ENCODE results near the gene SOHLH1.

The SOHLH1 gene

GRCh38 chr9:135729480-135729879 is 30.2 kb upstream of the SOHLH1 start:
- DNase-seq: no peak

GRCh38 chr9:135728436-135729110 is 29.3 kb upstream of the SOHLH1 start:
- no peak for DNase-seq

DNA sequence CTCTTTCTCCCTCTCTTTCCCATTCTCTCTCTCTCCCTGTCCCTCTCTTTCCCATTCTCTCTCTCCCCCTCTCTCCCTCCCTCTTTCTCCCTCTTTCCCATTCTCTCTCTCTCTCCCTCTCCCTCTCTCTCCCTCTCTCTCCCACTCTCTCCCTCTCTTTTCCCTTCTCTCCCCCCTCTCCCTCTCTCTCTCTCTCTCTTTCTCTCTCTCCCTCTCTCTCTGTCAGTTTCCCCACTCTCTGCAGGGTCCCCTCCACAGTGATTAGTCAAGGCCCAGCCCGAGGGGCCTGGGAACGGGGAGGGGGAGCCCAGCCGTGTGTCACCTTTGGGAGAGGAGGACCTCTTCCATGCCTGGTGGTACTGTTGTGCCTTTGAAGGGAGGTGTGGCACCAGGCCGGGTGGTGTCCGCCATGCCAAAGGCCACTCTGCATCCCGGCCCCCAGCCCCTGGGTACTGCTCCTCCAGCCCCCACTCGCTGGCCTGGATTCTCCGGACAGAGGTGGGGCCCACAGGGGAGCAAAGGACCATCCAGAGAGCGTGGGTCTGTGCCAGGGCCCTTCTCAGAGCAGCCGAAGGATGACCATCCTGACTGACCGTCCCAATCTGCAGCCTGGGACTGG is 28.1 kb upstream of the SOHLH1 start:
- DNase-seq: no peak

- DNase-seq: no peak
Observed at GRCh38 chr9:135726138-135726853, 27.0 kb upstream of the SOHLH1 start.

DNA sequence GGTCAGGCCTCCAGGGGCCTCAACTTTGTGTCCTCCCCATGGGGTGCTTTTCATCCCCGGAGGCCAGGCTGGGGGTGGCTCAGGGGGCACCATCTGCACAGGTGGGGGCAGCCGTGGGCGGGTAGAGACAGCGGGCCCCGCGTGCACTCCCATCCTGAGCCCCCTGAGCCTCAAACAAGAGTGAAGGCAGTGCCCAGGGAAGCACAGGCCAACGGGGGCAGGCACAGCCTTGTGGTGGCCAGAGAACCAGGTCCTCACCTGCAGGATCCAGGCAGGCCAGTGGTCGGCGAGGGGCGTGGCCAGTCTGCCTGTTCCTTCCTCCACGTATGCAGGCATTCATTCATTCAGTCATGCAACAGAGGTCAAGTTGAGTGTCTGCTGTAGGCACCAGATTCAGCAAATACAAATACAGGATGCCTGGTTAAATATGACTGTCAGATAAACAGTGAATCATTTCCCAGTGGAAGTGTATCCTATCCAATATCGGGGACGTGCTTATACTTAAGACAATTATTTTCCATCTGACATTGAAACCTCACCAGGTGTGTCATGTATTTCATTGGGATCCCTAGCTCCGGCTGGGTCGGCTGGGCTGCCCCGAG is 25.0 kb upstream of the SOHLH1 start:
- no peak for DNase-seq

- DNase-seq: no peak
Observed at GRCh38 chr9:135722365-135722764, 23.1 kb upstream of the SOHLH1 start.

- no peak for DNase-seq
Observed at GRCh38 chr9:135719472-135719871, 20.2 kb upstream of the SOHLH1 start.

GRCh38 chr9:135718616-135719015 is 19.3 kb upstream of the SOHLH1 start:
- no peak for DNase-seq

DNA sequence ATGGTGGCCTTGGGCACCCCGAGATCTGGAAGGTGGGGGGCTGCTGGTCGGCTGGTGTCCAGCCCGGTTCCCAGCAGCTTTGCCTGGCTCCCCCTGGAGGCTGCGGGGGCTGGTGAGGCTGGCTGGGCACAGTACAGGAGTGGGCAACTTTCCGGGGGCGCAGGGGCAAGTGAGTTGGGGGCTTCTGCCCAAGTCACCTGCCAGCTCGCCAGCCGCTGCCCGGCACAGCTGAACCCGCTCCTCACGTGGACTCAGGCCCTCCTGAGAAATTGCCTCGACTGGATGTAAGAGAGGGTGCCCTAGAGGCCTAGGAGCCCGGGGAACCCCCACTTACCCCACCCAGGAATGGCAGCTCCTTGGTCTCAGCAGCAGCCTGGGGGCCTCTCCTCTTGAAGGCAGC is 18.1 kb upstream of the SOHLH1 start:
- DNase-seq: no peak

GRCh38 chr9:135716045-135716444 is 16.8 kb upstream of the SOHLH1 start:
- DNase-seq: no peak

DNA sequence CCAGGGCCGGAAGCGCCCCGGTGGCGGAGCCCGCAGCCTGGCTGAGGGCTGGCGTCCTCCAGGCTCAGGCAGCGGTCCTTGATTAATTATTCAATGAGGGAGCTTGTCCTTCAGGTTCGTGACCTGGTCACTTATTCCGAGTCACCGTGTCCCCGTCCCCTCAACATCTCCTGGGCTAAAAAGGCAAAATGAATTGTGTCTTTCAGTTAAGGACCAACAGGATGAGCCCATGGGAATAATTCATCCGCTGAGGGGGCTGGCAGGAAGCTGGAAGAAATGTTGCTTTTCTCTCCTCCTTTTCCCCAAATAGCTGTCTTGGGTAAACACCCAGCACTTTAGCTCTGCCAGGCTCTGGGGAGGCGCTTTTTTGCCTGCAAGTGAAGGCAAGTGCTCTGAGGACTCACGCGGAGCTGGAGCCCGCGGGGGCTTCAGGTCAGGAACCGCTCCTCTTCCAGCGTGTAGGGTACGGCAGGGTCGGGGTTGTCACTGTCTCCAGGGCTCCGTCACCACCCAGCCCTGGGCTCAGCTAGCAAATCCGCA is 15.8 kb upstream of the SOHLH1 start:
- no peak for DNase-seq

DNA sequence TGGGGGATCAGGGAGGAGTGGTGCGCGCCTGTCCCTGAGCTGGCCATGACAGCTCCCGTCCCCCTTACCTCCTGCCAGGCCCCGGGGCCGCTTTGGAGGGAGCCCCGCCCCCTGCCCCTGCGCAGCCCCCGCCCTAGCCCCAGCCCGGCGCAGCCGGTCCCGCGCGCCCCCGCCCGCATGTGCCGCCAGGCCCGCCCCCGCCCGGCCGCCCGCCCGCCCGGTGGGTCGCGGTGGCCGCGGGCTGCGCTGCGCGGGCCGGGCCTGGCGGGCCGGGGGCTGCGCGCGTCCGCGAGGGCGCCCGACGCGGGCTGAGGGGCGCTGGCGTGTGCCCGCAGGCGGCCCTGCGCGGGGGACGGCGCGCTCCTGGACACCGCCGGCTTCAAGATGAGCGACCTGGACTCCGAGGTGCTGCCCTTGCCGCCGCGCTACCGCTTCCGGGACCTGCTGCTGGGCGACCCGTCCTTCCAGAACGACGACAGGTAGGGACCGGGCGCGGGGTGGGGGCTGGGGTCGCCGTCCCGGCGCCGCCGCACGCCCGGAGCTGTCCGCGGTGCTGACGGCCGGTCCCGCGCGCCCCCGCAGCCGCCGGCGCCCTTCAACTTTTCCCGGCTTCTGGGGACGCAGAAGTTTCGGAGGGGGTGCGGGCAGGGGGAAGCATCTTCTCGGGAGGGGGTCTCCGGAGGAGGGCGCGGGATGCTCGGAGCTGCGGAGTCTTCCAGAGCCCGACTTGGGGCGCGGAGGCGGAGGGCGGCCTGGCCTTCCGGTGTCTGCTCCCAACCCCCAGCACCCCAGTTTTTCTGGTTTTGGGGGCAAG is 15.2 kb upstream of the SOHLH1 start:
- DNase-seq: no peak

DNA sequence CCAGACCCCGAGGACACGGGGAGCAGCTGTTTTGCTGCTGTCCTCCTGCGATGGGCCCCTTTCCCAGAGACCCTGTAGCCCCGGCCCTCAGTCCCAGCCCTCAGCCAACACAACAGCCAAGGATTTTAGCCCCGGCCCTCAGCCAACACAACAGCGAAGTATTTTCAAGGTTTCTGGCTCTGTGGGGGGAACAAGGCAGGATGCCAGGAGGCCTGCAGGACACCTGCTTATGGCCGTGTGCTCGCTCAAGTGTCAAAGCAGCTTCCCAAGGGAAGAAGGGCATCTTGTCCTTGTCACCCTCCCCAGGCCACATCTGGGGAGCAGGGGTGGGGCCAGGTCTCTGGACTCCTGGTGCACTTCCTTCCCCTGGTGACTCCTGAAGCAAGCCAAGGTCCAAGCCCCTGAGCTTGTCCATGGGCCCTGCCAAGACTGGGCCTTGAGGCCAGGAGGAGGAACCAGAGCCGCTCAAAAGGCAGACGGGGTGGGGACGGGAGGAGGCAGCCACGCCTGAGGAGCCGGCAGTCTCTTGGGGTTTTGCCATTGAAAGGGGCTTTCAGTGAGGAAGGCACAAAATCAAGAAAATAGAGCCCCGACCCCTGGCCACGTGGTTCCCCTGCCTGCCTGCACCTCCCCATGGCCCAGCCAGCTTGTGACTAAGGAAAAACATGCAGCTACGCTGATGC is 13.5 kb upstream of the SOHLH1 start:
- no peak for DNase-seq

GRCh38 chr9:135711881-135712280 is 12.6 kb upstream of the SOHLH1 start:
- DNase-seq: no peak

- no peak for DNase-seq
Observed at GRCh38 chr9:135711391-135711790, 12.1 kb upstream of the SOHLH1 start.

DNA sequence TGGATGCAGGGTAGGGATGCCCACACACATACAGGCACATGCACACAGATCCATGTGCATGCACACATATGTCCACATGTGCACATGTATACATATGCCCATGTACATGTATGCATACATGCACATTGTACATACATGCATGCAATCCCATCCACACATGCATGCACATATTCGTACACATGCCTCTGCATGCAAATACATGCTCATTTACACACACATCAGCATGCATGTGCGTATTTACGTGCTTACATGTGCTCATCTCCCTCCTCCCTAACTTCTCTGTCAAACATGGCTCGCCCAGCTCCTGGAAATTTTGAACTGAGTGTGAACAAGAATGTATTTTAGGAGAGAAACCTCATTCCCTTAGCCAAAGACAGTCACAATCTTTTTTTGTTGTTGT is 8.9 kb upstream of the SOHLH1 start:
- no peak for DNase-seq

GRCh38 chr9:135707252-135708138 is 8.2 kb upstream of the SOHLH1 start:
- no peak for DNase-seq

DNA sequence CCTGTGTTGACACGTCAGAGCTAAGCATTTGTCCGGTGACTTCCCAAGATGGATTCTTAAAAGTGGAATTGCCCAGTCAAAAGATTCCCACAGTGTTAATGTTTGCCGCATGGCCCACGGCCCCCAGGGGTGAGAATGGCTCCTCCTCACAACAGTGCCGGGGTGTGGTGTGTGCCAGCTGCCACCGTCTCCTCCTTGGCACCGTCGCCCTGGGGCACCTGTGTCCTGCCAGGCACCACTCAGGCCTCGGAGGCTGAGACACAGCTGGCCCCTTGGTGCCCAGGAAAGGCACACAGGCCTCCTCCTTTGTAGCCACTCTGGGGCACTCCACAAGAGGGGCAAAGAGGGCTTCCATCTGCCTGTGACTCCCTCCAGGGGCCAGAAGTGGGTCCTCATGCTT is 7.0 kb upstream of the SOHLH1 start:
- no peak for DNase-seq

DNA sequence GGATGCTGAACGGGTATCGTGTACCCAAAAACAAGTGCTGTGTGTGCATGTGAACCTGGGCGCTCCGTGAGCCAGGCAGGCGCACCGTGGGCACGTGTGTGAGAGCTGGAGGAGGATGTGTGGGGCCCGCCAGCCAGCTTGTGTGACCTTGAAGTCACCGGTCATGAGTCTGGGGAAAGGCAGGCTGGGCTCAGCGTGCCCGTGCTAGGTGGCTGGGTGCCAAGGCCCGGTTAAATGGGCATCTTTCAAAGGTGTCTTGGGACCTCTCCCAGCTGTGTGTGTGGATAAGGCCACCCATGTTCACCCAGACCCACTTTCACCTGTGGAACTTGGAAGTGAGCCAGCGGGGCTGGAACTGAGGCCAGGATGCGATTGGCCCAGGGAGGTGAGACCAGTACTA is 6.1 kb upstream of the SOHLH1 start:
- DNase-seq: no peak

DNA sequence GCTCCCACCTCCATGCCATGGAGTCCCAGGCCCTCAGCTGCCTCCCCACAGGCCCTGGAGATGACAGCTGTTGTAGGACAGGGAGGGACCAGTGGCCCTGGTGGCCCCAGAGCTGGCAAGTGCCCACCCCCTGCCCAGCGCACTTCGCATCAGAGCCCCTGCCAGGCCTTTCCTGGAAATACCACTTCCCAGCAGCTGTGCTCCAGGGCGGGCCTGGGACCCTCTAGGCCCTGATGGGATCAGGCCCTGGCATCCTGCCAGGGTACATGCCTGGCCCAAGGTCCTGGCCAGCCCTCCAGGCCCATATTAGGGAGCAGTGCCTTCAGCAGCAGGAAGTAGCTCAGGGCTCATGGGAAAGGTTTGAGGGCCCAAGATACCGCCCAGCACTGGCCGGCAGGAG is 5.2 kb upstream of the SOHLH1 start:
- no peak for DNase-seq

- DNase-seq: no peak
Observed at GRCh38 chr9:135703726-135704125, 4.4 kb upstream of the SOHLH1 start.

All from activated effector memory CD4-positive, alpha-beta T cell treated with anti-CD3 and anti-CD28 coated beads, Interleukin-2, amount 50 U/mL, for 16 hours (primary cell).